EL (cell line): Measurements from ENCODE around the gene ATG2A.

Experiments used
- DNase-seq: peaks from one replicate; pipeline ENCODE4 v3.0.0-alpha.2; 2016

ATG2A gene

DNA sequence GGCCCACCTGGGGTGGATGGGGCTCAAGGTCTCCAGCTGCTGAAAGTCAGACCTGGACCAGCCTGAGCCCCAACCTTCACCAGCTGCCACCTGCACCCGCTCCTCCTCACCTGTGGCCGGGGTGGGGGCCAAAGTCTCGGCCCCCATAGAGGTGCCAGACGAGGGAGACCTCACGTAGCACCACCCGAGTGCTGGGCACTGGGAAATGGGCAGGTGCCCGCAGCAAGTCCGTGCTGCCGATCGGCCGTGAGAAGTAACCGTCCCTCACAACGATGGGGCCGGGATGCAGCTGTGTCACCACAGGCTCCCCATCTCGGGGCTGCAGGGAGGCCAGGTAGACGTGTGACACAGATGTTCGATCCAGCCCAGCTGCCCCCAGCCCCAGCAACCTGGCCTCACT lies 16.2 kb downstream of the ATG2A start:
- no peak for DNase-seq

DNA sequence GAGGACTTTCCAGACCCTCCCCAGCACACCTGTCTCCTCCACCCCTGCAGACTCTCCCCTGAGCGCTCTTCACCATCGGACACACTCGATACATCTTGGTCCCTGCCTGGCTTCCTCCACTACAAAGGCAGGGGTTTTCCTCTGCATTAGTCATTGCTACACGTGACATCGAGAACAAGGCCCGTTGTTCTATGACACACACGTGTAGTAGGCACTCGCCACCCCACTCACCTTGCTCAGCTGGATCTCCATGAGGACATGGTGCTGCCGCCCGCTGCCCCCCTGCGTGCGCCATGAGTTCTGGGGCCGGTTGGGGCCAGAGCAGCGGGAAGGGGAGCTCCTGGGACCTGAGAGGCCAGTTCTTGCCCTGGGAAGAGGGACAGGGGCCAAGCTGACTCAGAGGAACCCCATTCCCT lies 16.7 kb downstream of the ATG2A start:
- DNase-seq: no peak

DNA sequence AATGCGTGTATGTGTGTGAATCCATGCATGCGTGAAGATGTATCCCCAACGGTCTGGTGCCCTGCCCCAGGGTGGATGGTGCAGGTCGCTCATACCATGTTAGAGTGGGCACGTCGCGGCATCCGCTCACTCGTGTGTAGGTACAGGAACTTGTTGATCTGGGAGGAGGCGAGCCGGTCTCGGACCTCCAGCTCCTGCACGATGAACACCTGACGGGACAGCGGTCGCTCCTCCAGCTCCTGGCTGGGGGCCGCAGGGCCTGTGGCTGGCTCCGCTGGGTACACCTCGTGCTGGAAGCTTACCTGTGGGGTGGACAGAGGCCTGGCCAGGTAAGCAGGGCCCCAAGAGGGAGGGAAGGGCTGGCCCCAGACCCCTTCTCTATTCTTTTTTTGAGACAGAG lies 18.5 kb downstream of the ATG2A start:
- DNase-seq: no peak

GRCh38 chr11:64898076-64898445 lies 18.9 kb downstream of the ATG2A start:
- no peak for DNase-seq

GRCh38 chr11:64897381-64898075 lies 19.5 kb downstream of the ATG2A start:
- DNase-seq: no peak

DNA sequence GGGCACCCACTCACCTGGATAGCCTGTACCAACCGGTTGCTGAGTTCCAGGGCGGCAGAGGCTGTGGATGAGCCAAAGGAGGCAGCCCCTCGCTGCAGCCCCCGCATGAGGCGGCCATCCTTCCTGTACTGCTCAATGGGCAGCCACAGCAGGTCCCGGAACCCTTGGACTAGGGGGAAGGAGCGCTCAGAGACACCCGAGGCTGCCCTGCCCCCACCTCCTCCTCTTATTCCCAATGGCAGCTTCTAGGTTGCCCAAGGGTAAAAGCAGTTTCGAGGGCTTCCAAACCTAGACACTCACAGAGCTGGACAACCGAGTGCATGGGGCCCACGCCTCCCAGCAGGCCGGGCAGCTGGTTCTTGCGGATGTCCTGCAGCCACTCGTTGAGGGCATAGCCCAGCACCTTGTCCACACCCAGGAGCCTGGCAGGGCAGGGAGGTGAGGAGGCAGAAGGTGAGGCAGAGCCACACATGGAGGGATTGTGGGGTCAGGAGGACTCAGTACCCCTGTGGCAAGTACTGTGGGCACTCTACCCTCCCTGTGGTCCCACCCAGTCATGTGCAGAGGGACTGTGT lies 20.5 kb downstream of the ATG2A start:
- no peak for DNase-seq

- no peak for DNase-seq
Measured at GRCh38 chr11:64894812-64895452, 22.1 kb downstream of the ATG2A start.

DNA sequence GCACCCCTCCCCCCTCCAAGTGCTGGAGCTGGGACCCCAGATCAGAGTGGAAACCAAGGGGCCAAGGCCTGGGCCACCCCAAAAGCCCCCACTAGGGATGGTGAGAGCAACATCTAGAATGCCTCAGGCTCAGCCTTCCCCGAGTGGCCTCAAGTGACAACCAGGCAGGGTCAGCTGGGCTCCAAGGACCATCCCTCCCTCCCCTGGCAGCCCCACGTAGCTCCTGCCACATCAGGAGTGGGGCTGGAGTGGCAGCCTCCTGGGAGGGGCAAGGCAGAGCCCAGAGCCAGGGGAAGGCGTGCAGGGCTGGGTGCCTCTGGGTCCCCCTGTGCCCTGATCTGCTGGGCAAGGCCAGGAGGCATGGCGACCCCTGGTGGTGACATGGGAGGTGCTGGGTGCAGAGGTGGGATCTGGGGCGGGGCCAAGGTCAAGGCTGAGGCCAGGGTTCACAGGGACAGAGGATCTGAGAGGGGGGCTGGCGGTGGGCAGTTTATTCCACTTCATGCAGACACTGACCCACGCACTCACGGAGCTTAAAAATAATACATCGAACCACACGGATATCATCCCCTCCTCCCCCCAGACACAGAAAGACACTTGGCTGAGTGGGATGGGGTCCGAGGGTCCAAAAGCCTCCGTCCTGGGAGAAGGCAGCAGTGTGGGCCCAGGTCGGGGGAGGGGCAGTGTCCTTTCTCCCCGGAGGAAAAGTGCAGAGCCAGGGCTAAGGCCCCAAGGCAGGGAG lies 22.8 kb downstream of the ATG2A start:
- DNase-seq: peak; percentile 67

- no peak for DNase-seq
Measured at GRCh38 chr11:64893194-64894069, 23.6 kb downstream of the ATG2A start.

- DNase-seq: no peak
Measured at GRCh38 chr11:64892838-64893193, 24.2 kb downstream of the ATG2A start.

GRCh38 chr11:64892411-64892831 lies 24.6 kb downstream of the ATG2A start:
- DNase-seq: no peak

DNA sequence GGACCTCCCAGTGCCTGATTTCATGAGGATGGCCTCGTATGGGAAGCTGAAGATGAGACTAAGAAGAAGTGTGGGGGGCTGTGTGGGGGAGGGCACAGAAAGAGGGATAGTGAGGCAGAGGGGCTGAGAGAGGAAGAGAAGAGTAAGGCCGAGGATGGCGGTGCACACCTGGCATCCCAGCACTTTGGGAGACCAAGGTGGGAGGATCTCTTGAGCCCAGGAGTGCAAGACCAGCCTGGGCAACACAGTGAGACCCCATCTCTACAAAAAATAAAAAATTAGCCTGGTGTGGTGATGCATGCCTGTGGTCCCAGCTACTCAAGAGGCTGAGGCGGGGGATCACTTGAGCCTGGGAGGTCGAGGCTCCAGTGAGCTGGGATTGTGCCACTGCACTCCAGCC lies 25.1 kb downstream of the ATG2A start:
- no peak for DNase-seq

DNA sequence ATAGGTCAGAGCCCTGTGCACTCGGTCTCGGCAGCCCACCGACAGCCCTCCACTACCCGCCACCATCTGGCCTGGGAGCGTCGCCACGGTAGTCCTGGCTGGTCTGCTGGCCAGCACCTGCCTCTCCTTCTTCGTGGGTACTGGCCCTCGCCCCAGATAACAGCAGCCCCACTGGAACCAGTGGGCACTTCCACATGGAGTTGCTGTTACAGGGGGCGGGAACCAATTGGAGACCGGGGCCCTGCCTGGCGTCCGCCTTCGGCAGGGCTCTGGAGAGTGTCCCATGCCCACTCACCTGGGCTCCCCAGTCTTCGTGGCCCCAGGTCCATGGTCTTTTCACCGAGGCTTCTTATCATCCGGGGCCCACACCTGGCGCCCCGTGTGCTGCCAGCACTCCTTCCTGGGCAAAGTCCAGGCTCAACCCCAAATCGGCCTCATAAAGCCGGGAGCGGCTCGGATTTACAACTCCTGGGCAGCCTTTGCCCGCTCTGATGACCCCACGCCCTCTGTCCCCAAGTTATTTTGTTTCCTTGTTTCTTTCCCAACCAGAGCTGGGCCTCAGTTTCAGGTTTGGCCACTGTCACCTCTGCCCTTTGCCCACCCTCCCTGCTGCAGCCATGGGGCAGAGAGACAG lies 25.7 kb downstream of the ATG2A start:
- DNase-seq: no peak

- no peak for DNase-seq
Measured at GRCh38 chr11:64890522-64890939, 26.5 kb downstream of the ATG2A start.

- DNase-seq: no peak
Measured at GRCh38 chr11:64888729-64889511, 28.1 kb downstream of the ATG2A start.

DNA sequence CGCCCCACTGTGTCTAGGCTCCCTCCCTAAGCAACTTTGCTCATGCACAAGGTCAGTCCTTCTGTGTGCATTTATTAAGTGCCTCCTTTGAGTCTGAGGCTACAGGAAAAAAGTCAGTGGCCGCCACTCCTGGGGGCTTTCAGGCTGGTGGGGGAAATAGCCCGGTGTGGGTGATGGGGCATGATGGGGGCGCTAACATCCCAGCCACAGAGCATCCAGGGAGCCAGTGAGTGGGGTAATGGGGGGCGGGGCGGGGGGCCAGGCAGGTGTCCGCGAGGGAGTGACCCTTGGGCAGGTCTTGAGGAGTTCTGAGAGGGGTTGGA lies 28.6 kb downstream of the ATG2A start:
- DNase-seq: no peak

- peak; percentile 64 for DNase-seq
Measured at GRCh38 chr11:64887757-64888405, 29.1 kb downstream of the ATG2A start.

GRCh38 chr11:64887234-64887756 lies 29.7 kb downstream of the ATG2A start:
- no peak for DNase-seq

DNA sequence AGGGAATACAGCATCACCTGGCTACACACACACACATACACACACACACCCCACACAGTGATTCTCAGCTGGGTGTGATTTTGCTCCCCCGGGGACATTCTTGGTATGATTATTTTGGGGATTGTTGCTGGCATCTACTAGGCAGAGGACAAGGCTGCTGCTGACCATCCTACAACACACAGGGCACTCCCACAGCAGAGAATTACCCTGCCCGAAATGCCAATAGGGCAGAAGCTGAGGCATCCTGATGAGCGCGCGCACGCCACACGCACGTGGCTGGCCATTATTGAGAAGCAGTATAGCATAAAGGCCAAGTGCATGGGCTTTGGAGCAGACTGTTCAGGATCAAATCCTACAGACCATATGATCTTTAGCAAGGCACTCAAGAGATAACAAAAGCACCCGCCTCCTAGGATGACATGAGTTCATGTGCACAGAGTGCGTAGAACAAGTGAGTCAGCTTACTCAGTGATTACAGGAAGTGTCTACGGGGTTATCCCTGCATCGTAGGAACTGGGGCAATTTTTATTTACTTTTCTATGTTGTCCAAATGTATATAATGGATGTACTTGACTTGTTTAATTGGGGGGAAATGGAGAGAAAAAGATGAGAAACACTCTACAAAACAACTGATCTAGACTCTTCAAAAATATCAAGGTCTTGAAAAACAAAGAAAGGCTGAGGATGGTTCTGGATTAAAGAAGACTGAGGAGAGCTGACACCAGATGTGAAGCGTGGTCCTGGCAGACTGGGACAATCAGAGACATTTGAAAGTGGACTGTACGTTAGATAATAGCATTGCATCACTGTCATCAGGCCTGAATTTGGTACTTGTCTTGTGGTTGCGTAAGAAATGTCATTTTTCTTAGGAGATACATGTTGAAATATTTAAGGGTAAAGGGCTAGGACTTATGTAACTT lies 31.4 kb downstream of the ATG2A start:
- peak; percentile 68 for DNase-seq

GRCh38 chr11:64884019-64884418 lies 33.0 kb downstream of the ATG2A start:
- DNase-seq: no peak
